Loucy (cell line): Measurements from ENCODE around the gene SAMD4A.

Experiments used
- CTCF ChIP-seq: fragments of 200-600 bp; sonication (generic); conservative IDR thresholded peaks from 2 replicates; pipeline ENCODE4 v1.5.1; 2014; ENCODE audit warnings: mild to moderate bottlenecking, antibody characterized with exemption, low read length
- EZH2phosphoT487 ChIP-seq: fragments of 200-600 bp; IDR thresholded peaks from 2 replicates; pipeline ENCODE4 v1.6.1; 2018; ENCODE audit warnings: antibody characterized with exemption, mild to moderate bottlenecking, moderate library complexity, borderline replicate concordance

- TF ChIP-seq EZH2phosphoT487 (no peak), CTCF (no peak)
These were observed 107.3 kb downstream of the SAMD4A start for GRCh38 chr14:54674046-54674741.
